GM21529 (cell line): Measurements from ENCODE around the gene DGKG.
A peak's percentile ranks its signal among the peaks of the same experiment; 100 is the strongest.

Experiments used
- ATAC-seq: cut with Tn5 transposase; IDR thresholded peaks from one replicate; pipeline ENCODE4 v1.9.1; 2021; ENCODE audit not compliant: unreplicated experiment

DGKG gene

GRCh38 chr3:186361762-186362536 lies at the start of gene DGKG:
Gene DGKG (minus strand): TSS chr3:186362234. CDS start chr3:186320459, 41,775 bp downstream.
- ATAC-seq = peak; percentile 77

GRCh38 chr3:186411089-186411488 lies 49.1 kb upstream of the DGKG start:
- no peak for ATAC-seq

DNA sequence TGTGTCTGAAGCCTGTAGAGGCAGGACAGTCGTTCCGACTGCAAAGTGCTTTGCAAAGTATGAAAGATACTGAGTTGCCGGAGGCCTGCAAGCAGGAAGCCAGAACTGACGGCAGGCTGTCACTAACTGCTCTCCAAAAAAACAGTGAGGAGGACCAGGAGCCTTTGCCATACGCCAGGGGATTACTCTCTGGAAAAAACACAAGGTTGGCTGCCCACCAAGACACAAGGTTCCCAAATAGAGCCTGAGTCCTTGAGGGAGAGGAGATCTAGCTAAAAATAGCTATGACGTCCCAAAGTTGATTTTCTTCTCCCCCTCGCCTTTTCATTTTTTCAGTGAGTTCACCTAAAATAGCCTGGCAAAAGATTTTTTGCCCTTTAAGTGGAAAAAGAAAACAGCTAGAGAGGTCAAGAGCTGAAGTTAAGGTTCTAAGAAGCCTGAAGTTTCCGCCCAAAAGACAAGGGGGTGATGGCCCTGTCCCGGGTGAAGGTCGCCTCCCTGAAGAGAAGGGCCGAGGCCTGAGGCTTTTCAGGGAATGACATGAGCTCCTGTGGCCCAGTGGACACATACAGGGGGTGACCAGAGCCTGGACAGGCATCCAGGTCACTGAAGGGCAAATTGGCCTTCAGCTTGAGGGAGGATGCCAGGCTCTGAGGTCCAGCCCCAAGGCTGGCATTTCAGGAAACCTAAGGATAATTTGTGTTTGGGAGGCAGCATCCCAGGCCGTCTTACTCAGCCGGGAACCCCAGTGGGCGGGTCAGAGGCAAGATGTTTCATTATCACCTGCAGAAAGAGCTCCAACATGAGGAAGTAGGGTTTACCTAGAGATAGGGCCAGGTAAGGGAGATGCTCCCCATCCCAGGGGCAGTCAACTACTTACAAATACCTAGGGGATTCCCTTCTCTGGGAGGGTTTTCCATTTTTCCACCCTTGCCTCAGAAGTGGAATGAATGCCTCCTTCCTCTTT lies 44.9 kb upstream of the DGKG start:
- ATAC-seq = no peak

DNA sequence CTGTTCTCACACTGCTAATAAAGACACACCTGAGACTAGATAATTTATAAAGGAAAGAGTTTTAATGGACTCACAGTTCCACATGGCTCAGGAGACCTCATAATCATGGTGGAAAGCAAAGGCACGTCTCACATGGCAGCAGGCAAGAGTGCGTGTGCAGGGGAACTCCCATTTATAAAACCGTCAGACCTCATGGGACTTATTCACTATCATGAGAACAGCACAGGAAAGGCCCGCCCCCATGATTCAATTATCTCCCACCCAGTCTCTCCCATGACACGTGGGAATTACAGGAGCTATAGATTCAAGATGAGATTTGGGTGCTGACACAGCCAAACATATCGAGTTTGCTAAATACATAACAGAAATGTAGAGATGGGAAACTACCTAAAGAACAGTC lies 39.5 kb upstream of the DGKG start:
- no peak for ATAC-seq

DNA sequence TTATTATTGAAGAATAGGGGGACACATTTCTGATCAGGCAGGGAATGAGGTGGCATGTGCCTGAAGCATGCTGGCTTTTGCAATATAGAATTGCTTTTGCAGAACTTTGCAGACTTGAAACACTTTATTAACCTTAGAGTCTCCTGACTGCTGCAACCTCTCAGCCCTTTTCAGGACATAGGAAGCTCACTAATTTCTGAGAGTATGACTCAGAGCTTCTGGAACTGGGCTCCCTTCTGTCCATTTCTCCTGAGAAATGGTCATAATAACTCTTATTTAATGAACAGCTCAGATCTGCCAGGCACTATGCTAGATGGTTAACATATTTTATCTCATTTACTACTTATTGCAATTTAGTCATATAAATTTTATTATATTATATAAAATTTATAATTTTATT lies 38.6 kb upstream of the DGKG start:
- ATAC-seq = no peak

DNA sequence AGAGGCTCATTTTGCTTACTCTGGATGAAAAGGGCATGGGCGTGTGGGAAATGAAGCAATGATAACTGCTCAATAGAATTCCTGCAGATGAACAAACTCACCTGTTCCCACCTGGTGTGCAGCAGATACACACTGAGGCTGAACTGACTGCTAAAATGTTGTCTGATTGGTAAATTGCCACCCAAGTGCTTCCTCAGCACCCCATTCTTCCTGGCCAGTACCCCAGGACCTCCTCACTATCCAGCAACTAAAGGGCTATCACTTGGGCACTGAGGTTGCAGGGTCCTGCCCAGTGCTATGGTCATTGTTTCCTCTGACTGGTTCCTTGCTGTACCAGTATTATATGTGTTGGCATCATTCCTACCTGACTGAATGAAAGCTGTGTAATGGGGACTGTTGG lies 38.0 kb upstream of the DGKG start:
- no peak for ATAC-seq

GRCh38 chr3:186394566-186395217 lies 32.7 kb upstream of the DGKG start:
- ATAC-seq = no peak

DNA sequence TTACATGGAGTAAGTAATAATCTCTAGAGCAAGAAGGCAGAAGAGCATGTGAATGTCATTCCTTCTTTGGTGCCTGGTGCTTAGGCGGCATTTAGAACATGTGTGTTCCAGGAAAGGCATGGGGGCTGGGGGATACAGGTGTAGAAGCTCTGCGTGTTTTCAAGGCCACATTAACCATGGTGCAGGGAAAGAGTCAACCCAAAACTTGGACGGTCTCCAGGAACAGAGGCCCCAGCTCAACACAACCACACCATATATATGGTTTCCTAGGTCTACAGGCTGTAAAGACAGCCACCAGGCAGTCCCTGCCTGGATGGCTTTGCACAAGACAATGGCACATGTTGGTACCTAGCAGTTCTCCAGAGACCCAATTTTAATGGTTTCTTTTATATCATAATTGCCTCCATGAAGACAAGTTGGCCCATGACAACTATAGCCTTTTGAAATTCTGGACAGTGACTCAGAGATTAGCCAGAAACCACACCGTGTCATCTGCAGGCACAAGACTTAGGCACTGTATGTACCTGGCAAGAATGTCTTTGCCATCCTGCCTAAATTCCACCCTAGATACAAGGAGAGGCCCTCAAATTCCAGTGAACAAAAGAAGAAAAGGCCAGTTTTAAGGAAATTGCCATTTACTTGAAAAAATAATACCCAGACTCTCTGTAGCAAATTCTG lies 25.0 kb upstream of the DGKG start:
- ATAC-seq = no peak

- ATAC-seq = no peak
These were observed 24.0 kb upstream of the DGKG start for GRCh38 chr3:186385856-186386602.

DNA sequence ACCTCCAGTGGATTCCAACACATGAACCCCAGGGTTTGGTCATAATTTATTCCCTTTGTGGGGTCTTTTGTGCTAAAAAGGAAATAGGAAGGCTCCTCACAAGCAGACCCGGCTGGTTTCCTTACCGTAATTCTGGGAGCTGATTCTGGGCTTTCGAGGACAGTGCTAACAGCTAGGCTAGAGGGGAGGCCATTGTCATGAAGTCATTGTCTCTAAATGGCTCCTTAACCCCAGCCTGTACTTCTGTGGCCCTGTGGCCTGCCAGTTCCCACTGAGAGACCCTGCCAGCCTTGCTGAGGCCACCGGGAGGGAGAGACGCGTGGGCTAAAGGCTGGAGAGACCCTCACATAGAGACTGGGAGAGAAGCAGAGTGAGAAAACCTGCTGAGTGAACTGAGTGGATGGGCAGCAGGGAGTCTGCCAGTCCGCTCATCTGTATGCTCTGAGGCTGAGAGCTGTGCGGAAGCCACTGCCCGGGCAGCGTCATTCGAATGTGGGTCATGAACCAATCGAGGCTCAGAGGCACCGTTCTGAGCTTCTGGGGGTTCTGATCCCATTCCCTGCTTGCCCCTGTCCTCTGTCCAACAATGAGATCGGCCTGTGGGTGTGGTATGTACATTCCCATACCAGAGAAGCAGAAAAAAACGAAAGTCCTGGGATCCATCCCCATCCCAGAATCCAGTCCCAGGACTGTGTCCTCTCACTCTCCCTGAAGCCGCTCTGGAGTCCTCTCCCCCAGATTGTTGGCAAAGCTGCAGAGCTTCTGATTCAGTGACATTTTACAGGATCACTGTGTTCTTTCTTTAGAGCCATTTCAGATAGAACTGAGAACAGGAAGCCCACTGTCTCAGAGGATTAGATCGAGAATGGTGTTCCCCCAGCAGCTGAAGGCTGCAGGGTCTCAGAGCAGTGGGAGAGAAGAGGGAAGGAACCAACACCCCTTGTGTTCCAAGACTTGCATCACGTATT lies 21.3 kb upstream of the DGKG start:
- ATAC-seq = no peak

GRCh38 chr3:186382217-186382885 lies 20.3 kb upstream of the DGKG start:
- ATAC-seq = no peak

- no peak for ATAC-seq
These were observed 19.6 kb upstream of the DGKG start for GRCh38 chr3:186381424-186382216.

- ATAC-seq = no peak
These were observed 18.8 kb upstream of the DGKG start for GRCh38 chr3:186380622-186381380.

- no peak for ATAC-seq
These were observed 13.4 kb upstream of the DGKG start for GRCh38 chr3:186375443-186375842.

DNA sequence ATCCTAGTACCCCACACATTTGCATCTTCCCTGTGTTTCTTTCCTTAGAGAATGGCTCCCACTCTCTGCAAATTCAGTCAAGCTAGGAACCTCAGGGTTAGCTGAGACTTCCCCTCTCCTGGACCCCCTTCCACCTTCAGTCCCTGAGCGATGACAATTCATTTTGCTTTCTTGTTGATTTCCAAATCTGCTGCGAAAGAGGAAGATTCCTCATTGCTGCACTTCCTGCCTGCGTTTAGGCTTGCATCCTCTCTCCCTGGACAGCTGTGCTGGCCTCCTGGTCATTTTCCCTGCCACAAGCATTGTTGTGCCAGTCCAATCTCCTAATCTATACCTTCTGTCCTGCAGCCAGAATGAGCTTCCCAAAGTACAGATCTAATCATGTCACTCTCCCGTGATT lies 12.3 kb upstream of the DGKG start:
- ATAC-seq = no peak

DNA sequence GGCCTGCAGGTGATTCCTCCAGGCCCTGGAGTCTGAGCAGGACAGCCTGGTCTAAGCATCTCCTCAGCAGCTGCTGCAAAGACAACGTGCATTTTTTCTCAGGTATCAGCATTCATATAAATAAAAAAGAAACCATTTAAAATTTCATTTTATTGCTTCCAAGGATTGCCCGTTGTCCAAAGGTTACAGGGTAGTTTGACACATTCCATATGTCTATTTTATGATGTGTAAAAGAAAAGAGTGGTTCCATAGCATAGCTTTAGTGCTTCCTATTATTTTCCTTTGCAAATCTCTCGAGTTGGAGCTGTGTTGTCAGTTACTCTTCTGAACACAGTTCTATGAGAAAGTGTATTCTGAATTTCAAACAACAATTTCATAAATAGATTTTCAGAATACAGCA lies 7.2 kb upstream of the DGKG start:
- no peak for ATAC-seq

DNA sequence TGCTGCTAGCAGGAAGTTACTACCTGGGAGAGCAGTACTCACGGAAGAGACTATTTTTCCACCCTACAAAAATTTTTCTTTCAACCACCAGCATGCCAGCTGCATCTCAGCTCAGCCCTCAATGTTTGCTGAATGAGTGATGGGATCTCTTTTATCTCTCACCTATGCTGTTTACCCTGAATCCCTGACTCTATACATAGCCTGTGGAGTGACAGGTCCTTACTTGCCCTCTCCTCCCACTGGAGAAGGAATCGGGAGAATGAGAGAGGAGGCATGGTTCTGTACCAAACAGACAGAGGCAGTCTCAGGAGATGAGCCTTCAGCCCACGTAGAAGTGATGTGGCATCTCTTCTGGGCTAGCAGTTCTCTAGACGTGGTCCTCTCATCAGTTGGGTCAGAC lies 6.7 kb upstream of the DGKG start:
- ATAC-seq = no peak
